ENCODE measurements around the gene BCL2L1.

The BCL2L1 gene

DNA sequence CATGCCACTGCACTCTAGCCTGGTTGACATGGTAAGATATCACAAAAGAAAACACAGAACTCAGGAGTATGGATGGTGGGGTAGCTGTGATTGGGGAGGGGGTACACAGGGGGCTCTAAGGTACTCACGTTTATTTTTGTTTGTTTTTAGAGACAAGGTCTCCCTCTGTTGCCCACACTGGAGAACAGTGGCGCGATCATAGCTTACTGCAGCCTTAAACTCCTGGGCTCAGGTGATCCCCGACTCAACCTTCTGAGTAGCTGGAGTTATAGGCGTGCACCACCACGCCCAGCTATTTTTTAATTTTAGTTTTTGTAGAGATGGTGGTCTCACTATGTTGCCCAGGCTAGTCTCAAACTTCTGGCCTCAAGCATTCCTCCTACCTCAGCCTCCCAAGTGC is 29.3 kb downstream of the BCL2L1 start:
- DNase-seq (ENCODE audit: low read depth in 2 of 2), result no peak

DNA sequence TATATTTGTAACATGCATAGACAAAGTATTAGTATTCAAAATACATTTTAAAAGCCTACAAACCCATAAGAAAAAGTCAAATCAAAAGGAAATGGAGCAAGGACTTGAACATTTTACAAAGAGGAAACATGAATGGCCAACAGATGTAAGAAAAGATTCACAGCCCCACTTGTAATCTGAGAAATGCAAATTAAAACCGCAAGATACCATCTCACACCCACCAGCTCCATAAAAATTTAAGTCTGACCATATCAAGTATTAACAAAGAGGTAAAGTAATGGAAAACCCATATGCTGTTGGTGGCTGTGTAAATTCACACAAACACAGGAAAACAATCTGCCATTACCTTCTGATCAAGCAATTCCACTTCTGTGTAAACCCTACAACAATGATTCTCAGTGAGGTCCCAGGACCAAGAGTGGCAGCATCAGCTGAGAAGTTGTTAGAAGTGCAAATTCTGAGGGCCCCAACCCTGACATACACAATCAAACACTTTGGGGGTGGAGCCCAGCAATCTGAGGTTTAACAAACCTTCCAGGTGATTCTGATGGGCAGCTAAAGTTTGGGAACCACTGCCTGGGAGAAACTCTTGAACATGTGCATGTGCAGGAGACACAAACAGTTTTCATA is 30.9 kb downstream of the BCL2L1 start:
- DNase-seq (ENCODE audit: low read depth in 2 of 2), result no peak

DNA sequence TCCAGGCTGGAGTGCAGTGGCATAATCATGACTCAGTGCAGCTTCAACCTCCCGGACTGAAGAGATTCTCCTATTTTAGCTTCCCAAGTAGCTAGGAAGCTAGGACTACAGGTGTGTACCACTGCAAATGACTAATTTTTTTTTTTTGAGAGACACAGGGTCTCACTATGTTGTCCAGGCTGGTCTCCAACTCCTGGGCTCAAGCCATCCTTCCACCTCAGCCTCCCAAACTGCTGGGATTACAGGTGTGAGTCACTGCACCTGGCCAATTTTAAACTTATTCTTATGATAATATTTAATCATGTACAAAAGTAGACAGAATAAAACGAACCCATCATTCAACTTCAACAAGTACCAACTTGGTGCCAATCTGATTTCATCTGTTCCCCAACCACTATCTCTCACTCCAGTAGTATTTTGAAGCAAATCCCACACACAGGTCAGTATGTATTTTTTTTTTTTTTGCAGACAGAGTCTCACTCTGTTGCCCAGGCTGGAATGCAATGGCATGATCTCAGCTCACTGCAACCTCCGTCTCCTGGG is 32.5 kb downstream of the BCL2L1 start:
- DNase-seq (ENCODE audit: low read depth in 2 of 2), result no peak

DNA sequence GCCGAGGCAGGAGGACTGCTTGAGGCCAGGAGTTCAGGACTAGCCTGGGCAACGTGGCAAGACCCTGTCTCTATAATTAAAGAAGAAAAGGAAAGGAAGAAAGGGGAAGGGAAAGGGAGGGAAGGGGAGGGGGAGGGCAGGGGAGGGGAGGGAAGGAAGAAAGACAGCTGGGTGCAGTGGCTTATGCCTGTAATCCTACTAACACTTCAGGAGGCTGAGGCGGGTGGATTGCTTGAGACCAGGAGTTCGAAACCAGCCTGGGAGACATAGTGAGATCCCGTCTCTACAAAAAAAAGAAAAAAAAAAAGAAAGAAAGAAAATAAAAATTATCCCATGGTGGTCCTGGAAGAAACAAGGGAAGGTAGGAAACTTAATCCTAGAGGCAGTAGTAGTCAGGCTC is 33.5 kb downstream of the BCL2L1 start:
- DNase-seq (ENCODE audit: low read depth in 2 of 2), result no peak

DNA sequence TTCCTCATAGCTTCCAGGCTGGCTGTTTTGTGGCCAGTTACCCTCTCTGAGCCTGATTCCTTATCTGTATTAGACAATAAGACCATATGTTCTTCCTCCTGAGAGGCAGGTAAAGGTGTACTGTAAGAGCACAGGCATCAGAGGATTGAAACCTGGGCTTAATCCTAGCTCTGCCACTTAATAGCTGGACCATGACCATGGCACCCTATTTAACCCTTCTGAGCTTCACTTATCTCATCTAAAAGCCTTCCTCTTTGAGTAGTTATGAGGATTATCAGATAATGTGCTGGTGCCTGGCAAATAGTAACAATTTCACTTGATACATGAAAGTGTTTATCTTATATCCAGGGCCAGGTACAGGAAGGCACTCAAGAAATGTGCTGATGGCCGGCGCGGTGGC is 34.9 kb downstream of the BCL2L1 start:
- no peak for DNase-seq (ENCODE audit: low read depth in 2 of 2)

DNA sequence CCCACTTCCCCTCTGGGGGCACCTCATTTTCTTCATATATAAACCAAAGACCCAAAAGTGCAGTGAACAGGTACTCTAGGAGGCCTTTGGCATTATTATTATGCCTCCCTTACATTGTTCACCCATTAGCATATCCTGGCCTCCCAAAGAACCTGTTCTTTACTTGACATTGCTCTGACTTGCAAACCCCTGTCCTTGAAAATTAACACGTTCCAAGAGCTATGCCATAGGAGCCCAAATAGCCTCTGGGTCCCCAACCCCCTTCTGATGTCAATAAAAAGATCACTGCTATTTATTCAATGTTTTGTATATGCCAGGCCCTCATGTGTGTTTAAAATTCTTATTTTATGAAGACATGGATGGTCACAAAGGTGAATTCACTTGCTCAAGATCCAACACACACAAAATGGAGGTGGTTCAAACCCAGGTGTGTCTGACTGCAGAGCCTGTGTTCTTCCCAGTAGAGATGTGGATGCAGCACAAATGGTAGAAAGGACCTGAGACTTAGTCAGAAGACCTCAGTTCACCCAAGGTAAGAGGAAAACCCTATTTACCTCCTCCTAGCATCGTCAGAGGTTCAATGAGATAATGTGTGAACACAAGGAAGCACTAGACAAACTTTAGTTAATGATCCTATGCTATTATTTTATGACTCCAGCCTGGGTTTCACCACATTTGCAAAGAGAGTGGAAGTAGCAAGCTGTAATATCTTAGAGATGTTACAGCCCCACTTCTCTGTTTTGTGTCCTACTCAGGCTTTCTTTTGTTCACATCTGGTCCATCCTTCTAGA is 36.6 kb downstream of the BCL2L1 start:
- DNase-seq (ENCODE audit: low read depth in 2 of 2), result no peak

DNA sequence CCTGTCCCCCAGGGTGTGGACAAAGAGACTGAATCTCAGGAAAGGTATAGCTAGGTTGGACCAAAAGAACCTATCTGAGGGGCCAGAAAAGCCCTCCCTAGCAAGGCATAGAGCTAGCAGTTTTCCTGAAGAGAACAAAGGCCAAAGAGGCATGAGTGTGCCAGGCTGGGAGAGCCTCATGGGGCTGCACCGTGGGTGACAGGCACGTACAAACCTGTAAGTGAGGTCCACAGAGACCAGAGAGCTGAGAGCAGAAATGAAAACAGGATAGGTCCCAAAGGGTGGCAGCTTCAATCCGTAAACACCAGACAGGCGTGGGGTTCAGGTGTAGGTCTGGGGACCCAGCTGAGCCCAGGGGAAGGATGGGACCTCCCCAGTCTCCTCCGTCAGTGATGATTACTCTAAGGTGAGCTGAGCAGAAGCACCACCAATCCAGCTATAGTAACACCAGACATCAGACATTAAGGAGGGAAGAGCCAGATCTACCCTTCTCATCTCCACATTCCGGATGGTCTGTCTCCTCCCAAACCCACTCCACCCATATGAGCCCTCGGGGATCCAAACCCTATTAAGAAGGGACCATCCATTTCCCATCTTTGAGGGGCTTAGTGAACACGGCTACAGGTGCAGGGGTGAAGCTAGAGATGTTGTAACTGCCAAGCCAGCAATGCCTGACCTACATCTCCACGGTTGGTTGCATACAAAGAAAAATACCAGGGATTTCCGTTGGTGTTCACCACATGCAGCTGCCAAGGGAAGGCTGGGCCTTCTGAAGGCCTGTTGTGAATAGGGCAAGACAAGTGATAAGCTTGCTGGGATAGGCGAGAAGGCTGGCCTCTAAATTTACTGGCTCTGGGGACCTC is 38.3 kb downstream of the BCL2L1 start:
- no peak for DNase-seq (ENCODE audit: low read depth in 2 of 2)

DNA sequence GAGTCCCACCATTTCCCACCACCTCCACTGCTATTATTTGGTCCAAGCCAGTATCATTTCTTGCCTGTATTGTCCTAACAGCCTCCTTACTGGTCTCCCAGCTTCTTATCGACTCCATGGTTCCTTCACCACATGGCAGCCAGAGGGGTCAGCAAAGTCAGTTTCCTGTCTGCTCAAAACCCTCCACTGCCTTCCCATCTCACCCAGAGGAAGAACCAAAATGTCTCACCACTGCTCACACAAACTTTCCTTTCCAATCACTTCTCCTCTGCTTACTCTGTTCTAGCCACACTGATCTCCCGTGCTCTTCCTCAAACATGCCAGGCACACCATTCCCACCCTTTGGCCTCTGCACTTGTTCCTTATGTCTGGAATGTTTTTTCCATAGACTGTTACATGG is 39.7 kb downstream of the BCL2L1 start:
- DNase-seq (ENCODE audit: low read depth in 2 of 2), result no peak

DNA sequence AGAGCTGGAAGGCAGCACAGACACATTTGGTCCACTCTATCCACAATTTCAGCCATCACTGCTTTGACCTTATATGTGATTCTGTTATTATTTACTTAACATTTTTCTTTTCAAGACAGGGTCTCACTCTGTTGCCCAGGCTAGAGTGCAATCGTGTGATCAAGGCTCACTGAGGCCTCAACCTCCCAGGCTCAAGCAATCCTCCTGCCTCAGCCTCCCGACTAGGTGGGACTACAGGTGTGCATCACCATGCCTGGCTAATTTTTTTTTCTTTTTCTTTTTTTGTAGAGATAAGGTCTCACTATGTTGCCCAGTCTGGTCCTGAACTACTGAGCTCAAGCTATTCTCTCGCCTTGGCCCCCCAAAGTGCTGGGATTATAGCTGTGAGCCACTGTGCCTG is 40.3 kb downstream of the BCL2L1 start:
- no peak for DNase-seq (ENCODE audit: low read depth in 2 of 2)

DNA sequence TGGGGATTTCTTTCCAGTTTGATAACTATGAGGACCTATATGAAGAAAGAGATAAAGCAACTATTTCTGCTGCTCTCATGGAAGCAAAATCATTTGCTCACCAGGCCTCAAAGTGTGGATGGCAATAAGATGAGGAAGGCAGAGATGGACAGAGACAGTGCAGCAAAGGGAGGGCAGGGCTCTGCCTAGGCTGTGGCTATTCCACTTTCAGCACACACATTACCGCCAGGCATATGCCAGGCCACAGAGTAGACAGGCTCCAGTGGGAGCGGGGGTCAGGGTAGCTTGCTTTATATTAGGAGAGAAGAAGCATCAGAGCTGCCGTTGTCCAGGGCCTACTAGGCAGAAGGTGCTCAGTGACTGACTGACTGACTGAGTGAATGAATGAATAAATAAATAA is 40.9 kb downstream of the BCL2L1 start:
- no peak for DNase-seq (ENCODE audit: low read depth in 2 of 2)

DNA sequence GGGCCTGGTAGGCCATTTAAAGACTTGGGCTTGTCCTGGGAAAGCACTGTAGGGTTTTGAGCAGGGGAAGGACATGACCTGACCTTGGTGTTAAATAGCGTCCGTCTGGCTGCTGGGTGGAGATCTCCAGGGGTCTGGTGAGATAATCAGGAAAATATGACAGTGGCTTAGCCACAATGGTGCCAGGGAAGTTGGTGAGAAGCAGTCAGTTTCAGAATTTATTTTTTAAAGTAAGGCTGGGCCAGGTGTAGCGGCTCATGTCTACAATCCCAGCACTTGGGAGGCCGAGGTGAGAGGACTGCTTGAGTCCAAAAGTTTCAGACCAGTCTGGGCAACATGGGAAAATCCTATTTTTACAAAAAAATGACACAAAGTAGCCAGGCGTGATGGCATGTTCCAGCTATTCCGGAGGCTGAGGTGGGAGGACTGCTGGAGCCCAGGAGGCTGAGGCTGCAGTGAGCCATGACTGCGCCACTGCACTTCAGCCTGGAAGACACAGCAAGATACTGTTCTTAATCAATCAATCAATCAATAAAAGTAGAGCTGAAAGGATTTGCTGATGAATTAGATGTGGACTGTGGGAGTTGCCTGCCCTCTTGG is 41.4 kb downstream of the BCL2L1 start:
- no peak for DNase-seq (ENCODE audit: low read depth in 2 of 2)

DNA sequence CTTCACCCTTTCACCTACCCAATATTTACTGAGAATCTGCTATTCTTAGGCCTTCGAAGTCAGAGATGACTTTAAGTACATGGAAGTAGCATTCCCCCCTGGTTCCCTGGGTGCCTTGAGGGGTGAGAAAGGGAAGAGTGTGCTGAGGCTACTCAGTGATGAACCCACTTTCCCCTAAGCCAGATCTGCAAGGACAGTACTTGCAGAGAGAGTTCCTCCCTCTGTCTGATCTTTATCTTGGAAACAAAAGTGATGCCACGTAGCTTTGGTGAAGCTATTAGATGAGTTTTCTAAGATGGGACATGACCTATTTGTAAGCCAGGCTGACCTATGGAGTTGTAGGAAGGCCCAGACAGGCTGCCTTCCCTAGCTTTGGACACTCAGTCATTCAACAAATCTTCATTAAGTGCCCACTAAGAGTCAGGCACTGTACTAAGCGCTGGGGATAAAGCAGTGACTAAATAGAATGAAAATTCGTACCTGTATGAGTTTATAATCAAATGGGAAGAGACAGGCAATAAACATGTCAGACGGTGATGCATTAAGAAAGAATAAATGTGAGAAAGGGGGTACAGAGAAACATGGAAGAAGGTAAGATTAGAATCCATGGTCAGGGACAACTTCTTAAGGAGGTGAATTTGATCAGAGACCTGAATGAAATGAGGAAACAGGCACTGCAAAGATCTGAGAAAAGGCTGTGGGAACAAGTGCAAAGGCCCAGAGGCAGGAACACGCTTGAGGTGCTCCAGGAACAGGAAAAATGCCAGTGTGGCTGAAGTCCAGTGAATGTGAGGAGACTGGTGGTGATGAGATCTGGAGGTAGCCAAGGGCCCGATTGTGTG is 42.2 kb downstream of the BCL2L1 start:
- no peak for DNase-seq (ENCODE audit: low read depth in 2 of 2)

DNA sequence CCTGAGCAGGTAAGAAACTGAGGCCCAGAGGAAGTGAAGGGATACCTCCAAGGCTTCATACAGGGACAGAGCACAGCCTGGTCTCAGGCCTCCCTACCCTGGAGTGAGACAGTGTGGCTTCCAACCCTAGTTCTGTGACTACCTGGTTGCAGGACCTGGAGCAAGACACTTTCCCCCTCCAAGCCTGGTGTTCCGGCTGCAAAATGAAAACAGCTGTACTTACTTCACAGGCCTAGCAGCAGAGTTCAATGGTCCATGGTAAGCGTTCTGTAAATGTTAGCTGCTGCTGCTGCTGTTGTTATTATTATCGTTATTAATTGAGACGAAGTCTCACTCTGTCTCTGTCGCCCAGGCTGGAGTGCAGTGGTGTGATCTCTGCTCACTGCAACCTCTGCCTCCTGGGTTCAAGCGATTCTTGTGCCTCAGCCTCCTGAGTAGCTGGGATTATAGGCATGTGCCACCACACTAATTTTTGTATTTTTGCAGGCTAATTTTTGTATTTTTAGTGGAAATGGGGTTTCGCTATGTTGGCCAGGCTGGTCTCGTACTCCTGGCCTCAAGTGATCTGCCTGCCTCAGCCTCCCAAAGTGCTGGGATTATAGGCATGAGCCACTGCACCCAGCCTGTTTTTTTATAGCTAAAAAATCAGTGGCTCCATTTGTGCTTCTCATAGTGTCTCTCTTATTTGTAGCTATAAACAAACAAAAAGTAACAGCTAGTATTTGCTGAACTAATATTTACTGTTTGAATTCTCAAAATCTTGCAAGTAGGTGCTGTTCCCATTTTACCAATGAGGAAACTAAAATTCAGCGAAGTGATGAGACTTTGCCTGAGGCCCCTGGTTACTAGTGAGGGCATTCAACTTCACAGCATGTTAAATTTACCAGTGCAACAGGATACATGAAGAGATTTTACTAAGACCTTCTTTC is 43.0 kb downstream of the BCL2L1 start:
- no peak for DNase-seq (ENCODE audit: low read depth in 2 of 2)

DNA sequence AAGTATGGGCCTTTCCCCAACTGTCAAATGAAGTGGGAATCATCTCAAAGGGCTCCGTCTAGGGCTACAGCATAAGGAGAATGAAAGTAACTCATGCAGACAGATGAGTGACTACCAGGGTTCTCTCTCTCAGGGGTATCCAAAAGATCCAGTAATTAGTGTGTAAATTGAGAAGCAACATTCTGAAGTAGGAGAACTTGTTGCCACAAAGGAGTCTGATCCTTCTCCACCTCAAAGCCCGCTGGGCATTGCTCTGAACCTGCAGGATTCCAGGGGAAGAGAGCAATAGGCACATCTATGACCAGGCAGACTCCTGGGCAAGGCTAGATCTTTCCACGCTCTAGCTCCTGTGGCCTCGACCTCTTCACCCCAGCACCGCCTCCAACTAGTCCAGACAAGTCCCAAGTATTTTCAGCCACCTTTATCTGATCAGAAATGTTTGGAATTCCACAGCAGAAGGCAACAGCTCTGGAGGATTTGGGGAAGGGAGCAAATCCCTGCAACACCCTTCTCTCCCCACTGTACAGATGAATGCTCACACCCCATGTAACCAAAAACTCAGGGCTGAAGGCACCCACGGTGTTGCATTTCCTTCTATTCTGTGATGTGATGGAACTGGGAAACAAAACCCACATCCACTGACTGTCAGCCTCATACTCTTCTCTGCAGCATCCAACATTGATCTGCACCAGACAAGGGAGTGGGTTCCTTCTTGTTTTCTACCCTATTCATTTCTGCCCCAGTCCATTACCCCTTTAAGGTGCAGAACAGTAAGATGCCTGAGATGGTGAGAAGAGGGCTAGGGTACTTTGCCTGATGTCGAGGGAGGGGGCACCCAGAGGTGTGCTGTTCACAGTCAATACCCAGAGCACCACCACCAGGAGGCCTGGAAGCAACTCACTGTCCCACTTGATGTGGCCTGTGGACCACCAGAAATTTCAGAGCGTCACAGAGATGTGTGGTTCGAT is 44.0 kb downstream of the BCL2L1 start:
- DNase-seq (ENCODE audit: low read depth in 2 of 2), result no peak

DNA sequence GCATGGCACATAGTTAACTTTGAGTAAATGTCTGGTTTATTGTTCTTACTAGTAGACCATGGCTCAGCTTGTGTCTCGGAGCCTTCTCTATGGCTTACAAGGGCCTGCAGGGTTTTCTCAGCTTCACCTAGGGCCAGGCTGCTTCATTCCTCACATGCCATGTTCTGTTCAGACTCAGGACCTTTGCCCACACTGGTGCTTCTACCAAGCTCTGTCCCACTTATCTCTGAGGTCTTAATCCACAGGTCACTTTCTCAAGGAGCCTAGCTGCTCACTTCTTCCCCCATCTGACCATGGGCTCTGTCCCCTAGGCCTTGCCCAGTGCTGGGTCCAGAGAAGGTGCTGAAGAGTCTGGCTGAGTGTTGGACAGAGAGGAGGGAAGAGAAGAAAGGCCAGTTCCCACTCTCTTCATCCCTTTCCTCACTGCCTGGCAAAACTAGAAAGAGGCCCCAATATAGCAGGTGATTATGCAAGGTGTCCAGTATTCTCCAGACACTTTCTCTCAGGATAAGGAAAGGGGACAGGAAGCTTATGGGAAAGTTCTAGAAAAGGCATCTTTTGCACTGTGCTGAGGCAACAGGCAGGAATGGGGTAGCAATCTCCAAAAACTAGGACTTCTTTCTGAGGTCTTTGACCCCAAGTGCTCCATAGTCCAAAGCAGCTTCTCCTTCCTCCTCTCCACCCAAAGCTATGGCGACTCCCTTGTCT is 45.0 kb downstream of the BCL2L1 start:
- DNase-seq (ENCODE audit: low read depth in 2 of 2), result no peak

DNA sequence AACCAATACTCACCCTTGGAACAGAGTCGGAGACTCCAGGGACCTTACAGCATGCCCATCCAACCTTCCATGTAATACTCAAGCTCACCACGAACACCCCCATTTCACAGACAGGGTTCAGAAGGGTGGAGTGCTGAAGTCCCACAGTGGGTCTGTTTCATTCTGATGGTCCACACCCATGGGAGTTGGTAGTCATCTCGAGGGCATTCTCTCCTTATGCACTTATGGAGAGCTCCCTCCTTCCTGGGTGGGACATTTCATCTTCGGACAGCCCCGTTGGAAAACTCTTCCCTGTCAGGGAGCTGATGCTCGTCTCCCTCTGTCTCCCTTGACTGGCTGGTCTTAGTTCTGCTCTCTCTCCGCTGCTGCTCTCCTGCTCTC is 46.1 kb downstream of the BCL2L1 start:
- no peak for DNase-seq (ENCODE audit: low read depth in 2 of 2)

DNA sequence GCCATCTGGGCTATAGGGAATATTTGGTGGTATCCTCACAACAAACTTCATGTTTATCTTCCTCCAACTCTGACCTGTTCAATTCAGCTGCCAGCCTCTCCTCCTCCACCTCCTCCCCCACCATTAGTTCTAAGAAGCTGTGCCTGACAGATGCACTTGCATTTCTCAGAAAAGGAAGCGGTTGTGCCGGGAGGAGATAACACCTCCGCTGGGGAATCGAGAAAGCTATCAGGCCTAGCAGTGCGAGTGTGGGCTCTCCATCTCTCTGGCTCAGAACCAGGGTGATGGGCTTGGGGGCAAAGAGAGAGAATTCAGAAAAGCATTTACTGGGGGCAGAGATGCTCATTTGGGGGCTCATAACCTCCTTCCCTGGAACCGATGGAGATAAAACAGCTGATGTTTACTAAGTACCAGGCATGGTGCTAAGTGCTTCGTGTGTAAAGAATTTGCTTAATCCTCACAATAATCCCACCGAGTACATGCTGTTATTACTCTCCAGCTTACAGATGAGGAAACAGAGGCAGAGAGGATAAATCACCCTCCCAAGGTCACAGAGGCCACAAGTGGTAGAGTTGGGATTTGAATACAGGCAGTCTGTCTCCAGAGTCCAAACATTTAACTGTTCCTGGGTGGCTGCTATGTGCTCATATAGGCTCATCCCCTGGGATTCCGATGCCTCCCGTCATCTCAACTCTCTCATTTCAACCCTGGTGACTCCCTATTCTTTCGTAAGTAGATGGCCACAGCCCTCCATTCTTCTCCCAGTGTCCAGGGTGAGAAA is 46.6 kb downstream of the BCL2L1 start:
- DNase-seq (ENCODE audit: low read depth in 2 of 2), result peak; percentile 64 to 75
